GM21447 (cell line): ENCODE measurements around the gene SLC6A8.
"Not testable (repeated sequence)": the region's sequence is repeated elsewhere in the genome, so short reads cannot be mapped to it uniquely, and the experiment has no call there.

Experiments
- ATAC-seq: cut with Tn5 transposase; IDR thresholded peaks from one replicate; pipeline ENCODE4 v1.9.1; 2021; ENCODE audit not compliant: unreplicated experiment

The SLC6A8 gene

DNA sequence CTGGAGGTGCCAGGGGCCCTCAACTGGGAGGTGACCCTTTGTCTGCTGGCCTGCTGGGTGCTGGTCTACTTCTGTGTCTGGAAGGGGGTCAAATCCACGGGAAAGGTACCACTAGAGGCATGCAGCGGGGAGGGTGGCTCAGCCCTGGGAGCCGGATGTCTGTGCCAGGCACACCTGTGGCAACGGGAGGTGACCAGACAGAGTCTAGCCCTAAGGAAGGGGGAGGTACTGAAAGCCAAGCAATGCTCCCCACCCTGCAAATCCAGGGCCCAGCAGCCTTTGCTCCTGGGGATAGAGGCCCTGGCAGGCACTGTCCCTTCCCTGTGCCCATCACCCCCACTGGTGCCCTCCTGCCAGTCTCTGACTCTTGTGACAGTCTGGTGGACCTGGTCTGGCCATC is 4.3 kb downstream of the SLC6A8 start:
- ATAC-seq, result no peak

DNA sequence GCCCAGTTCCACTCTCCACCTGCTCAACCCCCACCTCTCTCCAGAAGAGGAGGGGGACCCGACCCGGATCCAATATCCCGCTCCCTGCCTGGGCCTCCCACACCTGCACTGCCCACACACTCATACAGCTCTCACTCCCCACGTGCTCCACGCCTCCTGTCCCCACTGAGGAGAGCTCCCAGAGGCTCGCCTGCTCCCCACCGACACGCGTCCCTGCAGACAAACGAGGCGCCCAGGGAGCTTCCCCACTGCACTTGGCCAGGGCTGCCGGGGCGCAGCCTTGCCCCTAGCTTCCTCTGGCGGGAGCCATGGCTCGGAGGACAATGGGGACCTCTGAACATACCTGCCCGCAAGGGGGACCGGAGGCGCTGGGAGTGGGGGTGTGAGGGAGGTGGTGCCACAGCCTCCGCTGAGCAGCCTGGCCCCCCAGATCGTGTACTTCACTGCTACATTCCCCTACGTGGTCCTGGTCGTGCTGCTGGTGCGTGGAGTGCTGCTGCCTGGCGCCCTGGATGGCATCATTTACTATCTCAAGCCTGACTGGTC is 5.0 kb downstream of the SLC6A8 start:
- no peak for ATAC-seq

GRCh38 chrX:153693216-153694086 is 5.7 kb downstream of the SLC6A8 start:
- ATAC-seq, result no peak

DNA sequence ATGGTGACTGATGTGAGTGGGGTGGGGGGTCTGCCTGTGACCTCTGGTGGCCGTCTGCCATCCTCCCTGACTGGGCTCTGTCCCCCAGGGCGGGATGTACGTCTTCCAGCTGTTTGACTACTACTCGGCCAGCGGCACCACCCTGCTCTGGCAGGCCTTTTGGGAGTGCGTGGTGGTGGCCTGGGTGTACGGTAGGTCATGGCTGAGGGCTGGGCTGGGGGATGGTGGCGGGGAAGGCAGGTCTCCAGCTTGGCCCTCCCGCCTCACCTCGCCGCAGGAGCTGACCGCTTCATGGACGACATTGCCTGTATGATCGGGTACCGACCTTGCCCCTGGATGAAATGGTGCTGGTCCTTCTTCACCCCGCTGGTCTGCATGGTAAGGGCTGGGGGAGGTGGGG is 6.5 kb downstream of the SLC6A8 start:
- not testable (repeated sequence) for ATAC-seq

DNA sequence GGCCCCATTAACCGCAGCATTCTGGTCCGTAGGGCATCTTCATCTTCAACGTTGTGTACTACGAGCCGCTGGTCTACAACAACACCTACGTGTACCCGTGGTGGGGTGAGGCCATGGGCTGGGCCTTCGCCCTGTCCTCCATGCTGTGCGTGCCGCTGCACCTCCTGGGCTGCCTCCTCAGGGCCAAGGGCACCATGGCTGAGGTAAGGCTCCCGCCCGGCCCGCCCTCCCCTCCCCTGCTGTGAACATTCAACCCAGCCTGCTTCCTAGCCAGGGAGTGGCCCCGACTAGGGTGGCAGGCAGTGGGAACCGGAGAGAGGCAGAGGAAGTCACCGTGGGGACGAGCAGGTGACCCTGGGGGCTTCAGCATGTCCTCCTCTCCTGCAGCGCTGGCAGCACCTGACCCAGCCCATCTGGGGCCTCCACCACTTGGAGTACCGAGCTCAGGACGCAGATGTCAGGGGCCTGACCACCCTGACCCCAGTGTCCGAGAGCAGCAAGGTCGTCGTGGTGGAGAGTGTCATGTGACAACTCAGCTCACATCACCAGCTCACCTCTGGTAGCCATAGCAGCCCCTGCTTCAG is 7.1 kb downstream of the SLC6A8 start:
- no peak for ATAC-seq

- ATAC-seq, result no peak
Observed at GRCh38 chrX:153696100-153696499, 8.4 kb downstream of the SLC6A8 start.

- ATAC-seq, result not testable (repeated sequence)
Observed at GRCh38 chrX:153696538-153696937, 8.8 kb downstream of the SLC6A8 start.

DNA sequence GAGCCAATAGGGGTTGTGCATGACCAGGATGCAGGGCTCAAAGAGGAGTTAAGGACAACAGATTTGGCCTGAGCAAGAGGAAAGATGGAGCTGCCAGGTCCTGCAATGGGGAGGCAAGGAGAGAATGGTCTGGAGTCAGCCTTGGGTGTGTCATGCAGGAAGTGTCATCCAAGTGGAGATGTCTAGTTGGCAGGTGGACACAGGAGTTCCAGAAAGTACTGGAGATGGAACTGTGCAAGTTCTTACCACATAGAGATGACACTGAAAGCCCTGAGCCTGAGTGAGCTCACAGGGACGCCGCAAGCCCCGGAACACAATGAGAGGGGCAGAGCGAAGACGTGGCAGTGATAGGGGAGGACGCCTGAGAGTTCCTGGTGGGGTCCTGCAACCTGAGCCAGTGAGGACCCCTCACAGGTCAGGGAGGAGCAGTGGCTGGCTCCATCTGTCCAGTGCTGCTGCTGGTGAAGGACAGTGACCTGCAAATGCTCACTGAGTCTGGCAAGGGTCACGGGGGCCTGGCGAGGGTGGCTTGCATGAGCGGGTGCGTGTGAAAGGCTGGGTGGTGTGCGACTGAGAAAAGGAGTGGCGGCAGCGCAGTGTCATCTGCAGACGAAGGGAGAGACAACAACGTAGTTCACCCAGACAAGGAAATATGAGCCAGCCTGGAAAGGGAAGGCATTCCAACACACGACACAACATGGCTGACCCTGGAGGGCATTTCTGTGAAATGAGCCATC is 9.4 kb downstream of the SLC6A8 start:
- not testable (repeated sequence) for ATAC-seq

DNA sequence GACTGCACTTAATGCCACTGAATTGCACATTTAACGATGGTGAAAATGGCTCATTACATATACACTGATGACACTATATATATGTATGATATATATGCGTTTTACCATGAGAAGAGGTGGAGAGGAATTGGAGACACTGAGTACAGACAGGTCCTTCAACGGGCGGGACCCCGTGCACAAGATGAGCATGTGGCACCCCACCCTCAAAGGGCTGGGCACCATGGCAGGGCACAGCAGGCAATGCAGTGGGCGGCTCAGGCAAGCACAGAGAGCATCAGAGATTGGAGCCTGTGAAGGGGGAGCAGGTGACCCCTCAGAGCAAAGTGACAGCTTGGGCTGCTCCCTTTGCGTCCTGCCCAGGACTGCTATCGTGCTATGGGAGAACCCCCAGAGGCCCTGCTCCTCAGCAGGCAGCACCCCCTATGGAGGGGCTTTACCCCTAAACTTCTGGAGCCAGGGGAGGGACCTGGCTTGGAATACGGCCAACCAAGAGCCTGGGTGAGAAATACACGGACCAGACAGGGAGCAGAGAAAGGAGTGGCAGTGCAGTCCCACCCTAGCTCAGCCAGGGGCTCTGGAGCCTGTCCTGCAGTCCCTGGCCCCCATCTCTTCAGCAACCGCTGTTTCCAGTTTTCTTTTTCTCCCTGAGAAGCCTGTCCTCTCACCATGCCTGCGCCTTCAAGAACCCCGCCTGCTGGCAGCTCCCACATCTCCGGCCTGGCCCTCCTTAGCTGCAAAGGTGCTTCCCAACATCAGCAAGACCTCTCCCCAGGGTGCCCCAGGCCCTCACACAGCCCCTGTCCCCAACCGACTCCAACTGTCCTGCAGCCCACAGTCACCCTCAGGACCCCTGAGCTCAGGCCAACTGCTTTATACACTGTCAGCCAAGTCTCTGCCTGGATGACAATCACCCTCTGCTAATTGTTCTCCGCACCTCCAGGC is 10.5 kb downstream of the SLC6A8 start:
- no peak for ATAC-seq

DNA sequence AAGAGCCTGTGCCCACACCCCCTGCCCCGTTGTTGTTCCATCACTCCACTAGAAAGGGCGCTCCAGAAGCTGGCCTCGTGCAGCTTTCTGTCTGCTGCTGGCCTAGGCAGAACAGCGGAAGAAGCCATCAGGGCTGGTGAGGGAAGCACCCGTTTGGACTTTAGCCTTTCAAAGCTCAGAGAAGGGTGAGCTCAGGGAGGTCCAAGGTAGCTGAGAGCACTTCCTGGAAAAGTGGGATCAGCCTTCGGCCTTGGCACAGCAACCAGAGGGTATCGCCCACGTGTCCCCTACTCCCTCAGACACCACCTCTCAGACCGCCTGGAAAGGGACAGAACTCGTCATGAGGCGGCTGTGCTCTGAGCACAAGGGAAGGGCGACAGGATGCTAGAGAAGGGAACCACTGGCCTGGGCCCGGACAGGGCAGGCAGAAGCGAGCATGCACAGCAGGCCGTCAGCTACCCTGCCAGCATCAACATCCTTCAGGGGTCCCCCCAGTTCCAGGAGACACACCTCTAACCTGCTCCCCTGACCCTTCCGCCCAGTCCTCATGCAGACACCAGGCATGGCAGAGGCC is 11.6 kb downstream of the SLC6A8 start:
- ATAC-seq, result not testable (repeated sequence)

- ATAC-seq, result not testable (repeated sequence)
Observed at GRCh38 chrX:153699784-153700371, 12.2 kb downstream of the SLC6A8 start.

DNA sequence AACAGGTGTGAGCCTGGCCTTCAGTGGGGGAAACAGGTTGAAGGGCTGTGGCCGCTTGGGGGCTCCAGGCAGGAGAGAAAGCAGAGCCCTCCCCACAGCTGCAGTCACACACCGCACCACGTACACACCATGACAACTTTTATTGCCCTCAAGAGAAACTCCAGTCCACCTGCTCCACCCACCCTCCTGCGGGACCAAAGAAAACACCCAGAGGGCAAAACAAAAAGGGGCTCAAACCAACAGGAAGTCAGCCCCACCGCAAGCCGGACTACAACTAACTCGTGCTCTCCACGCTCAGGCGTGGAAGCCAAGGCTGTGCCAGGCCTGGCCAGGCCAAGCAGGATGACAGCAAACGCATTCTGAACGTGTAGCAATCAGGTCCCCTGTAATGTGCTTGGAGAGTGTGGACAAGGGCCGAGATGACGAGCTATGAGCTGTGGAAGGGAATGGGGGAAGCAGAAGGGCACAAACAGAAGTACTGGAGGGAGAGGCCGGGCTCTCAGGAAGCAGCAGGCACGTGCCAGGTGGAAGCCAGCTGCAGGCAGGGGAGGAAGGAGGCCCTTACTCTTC is 12.7 kb downstream of the SLC6A8 start:
- ATAC-seq, result no peak

DNA sequence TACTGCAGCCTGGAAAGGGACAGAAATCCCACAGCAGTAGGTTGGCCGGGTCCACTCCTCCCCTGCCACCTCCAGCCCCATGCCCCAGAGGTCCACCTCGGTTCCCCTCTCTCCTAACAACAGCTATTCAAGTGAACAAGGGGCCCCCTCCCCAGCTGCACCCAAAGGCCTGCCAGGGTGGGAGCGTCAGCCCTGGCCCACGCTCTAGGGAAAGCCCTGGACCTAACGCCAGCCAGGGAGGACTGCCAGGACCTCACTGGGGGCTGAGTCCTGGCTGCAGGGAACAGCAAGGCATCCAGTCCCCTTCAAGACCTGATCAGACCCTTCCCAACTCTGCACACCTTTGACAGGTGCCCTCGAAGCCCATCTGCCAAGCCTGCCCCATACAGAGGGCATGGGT is 13.2 kb downstream of the SLC6A8 start:
- ATAC-seq, result no peak

- ATAC-seq, result no peak
Observed at GRCh38 chrX:153701706-153702105, 14.0 kb downstream of the SLC6A8 start.

- no peak for ATAC-seq
Observed at GRCh38 chrX:153702336-153703035, 14.8 kb downstream of the SLC6A8 start.

GRCh38 chrX:153703036-153703370 is 15.3 kb downstream of the SLC6A8 start:
- ATAC-seq, result no peak

DNA sequence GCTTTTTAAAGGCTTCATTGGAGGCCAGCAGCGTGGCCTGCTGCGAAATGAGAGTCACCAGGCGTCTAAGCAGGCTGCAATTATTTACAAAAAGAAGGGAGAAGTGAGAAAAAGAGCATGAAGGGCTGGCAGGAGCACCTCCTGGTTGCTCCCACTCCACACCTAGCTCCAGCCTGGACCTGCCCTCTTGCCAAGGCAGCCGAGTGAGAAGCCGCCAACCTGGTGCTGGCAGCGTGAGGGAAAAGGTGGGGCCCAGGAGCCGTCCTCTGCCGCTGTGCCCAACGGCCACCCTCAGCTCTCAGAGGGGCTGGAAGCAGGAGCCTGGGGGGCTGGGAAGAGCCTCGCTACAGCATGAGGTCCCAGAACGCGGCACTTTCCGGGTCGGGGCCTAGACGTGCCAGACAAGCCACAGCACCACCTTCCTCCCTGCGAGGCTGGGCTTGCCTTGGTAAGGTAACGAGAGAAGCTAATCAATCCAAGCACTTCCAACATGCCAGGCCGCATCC is 16.3 kb downstream of the SLC6A8 start:
- ATAC-seq, result no peak

DNA sequence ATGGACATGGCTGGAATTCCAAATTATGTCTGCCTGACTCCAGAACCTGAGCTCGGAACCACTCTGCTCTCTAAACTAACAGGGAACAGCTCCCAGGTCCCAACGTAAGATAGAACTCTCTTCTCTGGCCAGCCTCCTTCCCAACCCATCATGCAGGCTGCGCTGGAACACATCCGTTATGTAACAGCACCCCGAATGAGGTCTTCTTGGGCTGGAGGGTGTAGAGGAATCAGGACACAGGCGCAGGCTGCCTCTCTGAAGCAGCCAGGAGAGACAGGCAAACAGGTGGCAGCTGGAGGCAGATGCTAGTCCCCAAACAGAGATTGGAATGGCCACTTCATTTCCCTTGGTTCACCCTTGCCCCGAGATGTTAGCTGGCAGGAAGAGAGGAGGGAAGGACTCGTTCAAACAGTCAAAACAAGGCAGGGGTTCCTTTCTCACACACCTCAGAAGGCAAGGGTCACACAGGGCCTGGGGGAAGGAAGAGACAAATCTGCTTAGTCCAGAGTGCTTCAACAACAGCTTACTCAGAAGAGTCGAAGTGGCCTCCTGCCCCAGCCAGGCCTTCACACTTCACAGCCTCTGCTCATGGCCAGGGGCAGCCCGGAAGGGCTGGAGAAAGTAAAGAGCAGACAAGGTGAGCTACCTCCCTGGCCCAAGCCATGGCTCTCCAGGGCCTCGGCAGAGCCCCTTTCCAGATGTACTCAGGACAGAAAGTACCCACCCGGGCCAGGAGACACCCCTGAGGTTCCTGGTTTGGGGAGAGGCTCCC is 17.1 kb downstream of the SLC6A8 start:
- not testable (repeated sequence) for ATAC-seq
